HepG2 (cell line): Measurements from ENCODE around the gene TBCCD1. TPM values are rescaled to one million over a fixed set of nuclear protein-coding genes. Genes with fewer than 3 reads are reported as not detected.

Experiments
- ARID2 ChIP-seq: sonication (generic); formaldehyde crosslinking; IDR thresholded peaks from 2 replicates; pipeline ENCODE4 v1.8.1; 2022; ENCODE audit warnings: mild to moderate bottlenecking, missing genetic modification reagents, borderline replicate concordance
- CSRNP1 ChIP-seq: sonication (generic); formaldehyde crosslinking; IDR thresholded peaks from 2 replicates; pipeline ENCODE4 v1.8.1; 2023; ENCODE audit warnings: mild to moderate bottlenecking, missing genetic modification reagents
- MAFF ChIP-seq: IDR thresholded peaks from 2 replicates; pipeline ENCODE4 v1.6.1; 2011; ENCODE audit warnings: low read depth, low read length, improper control_type of control experiment
- PBX3 ChIP-seq: sonication (generic); formaldehyde crosslinking; IDR thresholded peaks from 2 replicates; pipeline ENCODE4 v1.8.1; 2023; ENCODE audit warnings: missing genetic modification reagents, inconsistent platforms, borderline replicate concordance
- PITX1 ChIP-seq: sonication (generic); formaldehyde crosslinking; IDR thresholded peaks from 2 replicates; pipeline ENCODE4 v1.5.1; 2020; ENCODE audit warnings: mild to moderate bottlenecking, missing genetic modification reagents
- TAF15 ChIP-seq: fragments of 200-400 bp; formaldehyde crosslinking; IDR thresholded peaks from one replicate; pipeline ENCODE4 v1.6.1; 2018; ENCODE audit warnings: mild to moderate bottlenecking, low read depth, low read length; ENCODE audit not compliant: poor library complexity, severe bottlenecking
- ZBTB10 ChIP-seq: sonication (generic); formaldehyde crosslinking; IDR thresholded peaks from 2 replicates; pipeline ENCODE4 v1.4.0; 2020; ENCODE audit warnings: missing genetic modification reagents, borderline replicate concordance
- ZIK1 ChIP-seq: sonication (generic); formaldehyde crosslinking; IDR thresholded peaks from 2 replicates; pipeline ENCODE4 v1.5.0; 2020; ENCODE audit warnings: mild to moderate bottlenecking, low read depth, missing genetic modification reagents, borderline replicate concordance
- polyA plus RNA-seq, 8 experiments: library from polyadenylated mRNA; depleted of rRNA in 3 of 8; stranded (reverse) in 7 of 8; unstranded in 1 of 8; fragments of >200 nt; fragmentation: Illumina TruSeq in 4 of 8; extraction: Trizol in 4 of 8; gene quantifications; 2 replicates each; pipeline versions ENCODE4 v1.2.1 to v1.2.3, GENCODE V29; 2011 to 2016; ENCODE audit warnings: low read depth in 4 of 8, missing spikeins in 1 of 8, mixed read lengths in 1 of 8; ENCODE audit not compliant: insufficient read depth in 1 of 8
- total RNA-seq, 5 experiments: library from RNA; depleted of rRNA; stranded (reverse); fragments of >200 nt; fragmentation: Illumina TruSeq; extraction: Trizol; gene quantifications; 2 replicates each; pipeline ENCODE4 v1.2.3, GENCODE V29; 2016; ENCODE audit warnings: low read depth in 1 of 5
- TF ChIP-seq, protein P1 (sequence below): sonication (generic); formaldehyde crosslinking; IDR thresholded peaks from 2 replicates; pipeline ENCODE4 v1.4.0; 2020; ENCODE audit warnings: missing genetic modification reagents, borderline replicate concordance
- TF ChIP-seq, protein P2 (sequence below): sonication (generic); formaldehyde crosslinking; IDR thresholded peaks from 2 replicates; pipeline ENCODE4 v1.9.0; 2022; ENCODE audit warnings: low read depth, missing genetic modification reagents
- TF ChIP-seq, protein P3 (sequence below): sonication (generic); formaldehyde crosslinking; conservative IDR thresholded peaks from 2 replicates; pipeline ENCODE4 v1.4.0; 2020; ENCODE audit warnings: missing genetic modification reagents
- TF ChIP-seq, protein P4 (sequence below): sonication (generic); formaldehyde crosslinking; IDR thresholded peaks from 2 replicates; pipeline ENCODE4 v1.9.0; 2021; ENCODE audit warnings: missing genetic modification reagents, borderline replicate concordance

The TBCCD1 gene
- total and polyA plus RNA-seq, 2 of the 13 experiments (the other 11 are each of a cell fraction or from before 2014, with no cell fraction given), result 13.6 to 16.2 TPM

- TF ChIP-seq, protein P1, sequence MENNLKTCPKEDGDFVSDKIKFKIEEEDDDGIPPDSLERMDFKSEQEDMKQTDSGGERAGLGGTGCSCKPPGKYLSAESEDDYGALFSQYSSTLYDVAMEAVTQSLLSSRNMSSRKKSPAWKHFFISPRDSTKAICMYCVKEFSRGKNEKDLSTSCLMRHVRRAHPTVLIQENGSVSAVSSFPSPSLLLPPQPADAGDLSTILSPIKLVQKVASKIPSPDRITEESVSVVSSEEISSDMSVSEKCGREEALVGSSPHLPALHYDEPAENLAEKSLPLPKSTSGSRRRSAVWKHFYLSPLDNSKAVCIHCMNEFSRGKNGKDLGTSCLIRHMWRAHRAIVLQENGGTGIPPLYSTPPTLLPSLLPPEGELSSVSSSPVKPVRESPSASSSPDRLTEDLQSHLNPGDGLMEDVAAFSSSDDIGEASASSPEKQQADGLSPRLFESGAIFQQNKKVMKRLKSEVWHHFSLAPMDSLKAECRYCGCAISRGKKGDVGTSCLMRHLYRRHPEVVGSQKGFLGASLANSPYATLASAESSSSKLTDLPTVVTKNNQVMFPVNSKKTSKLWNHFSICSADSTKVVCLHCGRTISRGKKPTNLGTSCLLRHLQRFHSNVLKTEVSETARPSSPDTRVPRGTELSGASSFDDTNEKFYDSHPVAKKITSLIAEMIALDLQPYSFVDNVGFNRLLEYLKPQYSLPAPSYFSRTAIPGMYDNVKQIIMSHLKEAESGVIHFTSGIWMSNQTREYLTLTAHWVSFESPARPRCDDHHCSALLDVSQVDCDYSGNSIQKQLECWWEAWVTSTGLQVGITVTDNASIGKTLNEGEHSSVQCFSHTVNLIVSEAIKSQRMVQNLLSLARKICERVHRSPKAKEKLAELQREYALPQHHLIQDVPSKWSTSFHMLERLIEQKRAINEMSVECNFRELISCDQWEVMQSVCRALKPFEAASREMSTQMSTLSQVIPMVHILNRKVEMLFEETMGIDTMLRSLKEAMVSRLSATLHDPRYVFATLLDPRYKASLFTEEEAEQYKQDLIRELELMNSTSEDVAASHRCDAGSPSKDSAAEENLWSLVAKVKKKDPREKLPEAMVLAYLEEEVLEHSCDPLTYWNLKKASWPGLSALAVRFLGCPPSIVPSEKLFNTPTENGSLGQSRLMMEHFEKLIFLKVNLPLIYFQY (CRISPR knock-in tag), result no peak
- TF ChIP-seq PBX3 (CRISPR knock-in tag) (0 out of 2 replicates have a peak, but pooled peaks have one; percentile 63), MAFF (no peak), ARID2 (CRISPR knock-in tag) (no peak), ZBTB10 (no peak), CSRNP1 (no peak), ZIK1 (CRISPR knock-in tag) (no peak), TAF15 (no peak), PITX1 (CRISPR knock-in tag) (no peak)
- TF ChIP-seq, protein P2, sequence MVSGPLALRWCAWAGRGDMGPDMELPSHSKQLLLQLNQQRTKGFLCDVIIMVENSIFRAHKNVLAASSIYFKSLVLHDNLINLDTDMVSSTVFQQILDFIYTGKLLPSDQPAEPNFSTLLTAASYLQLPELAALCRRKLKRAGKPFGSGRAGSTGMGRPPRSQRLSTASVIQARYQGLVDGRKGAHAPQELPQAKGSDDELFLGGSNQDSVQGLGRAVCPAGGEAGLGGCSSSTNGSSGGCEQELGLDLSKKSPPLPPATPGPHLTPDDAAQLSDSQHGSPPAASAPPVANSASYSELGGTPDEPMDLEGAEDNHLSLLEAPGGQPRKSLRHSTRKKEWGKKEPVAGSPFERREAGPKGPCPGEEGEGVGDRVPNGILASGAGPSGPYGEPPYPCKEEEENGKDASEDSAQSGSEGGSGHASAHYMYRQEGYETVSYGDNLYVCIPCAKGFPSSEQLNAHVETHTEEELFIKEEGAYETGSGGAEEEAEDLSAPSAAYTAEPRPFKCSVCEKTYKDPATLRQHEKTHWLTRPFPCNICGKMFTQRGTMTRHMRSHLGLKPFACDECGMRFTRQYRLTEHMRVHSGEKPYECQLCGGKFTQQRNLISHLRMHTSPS (CRISPR knock-in tag), result no peak
- TF ChIP-seq, protein P3, sequence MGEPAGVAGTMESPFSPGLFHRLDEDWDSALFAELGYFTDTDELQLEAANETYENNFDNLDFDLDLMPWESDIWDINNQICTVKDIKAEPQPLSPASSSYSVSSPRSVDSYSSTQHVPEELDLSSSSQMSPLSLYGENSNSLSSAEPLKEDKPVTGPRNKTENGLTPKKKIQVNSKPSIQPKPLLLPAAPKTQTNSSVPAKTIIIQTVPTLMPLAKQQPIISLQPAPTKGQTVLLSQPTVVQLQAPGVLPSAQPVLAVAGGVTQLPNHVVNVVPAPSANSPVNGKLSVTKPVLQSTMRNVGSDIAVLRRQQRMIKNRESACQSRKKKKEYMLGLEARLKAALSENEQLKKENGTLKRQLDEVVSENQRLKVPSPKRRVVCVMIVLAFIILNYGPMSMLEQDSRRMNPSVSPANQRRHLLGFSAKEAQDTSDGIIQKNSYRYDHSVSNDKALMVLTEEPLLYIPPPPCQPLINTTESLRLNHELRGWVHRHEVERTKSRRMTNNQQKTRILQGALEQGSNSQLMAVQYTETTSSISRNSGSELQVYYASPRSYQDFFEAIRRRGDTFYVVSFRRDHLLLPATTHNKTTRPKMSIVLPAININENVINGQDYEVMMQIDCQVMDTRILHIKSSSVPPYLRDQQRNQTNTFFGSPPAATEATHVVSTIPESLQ (CRISPR knock-in tag), result no peak
- TF ChIP-seq, protein P4, sequence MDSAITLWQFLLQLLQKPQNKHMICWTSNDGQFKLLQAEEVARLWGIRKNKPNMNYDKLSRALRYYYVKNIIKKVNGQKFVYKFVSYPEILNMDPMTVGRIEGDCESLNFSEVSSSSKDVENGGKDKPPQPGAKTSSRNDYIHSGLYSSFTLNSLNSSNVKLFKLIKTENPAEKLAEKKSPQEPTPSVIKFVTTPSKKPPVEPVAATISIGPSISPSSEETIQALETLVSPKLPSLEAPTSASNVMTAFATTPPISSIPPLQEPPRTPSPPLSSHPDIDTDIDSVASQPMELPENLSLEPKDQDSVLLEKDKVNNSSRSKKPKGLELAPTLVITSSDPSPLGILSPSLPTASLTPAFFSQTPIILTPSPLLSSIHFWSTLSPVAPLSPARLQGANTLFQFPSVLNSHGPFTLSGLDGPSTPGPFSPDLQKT (CRISPR knock-in tag), result no peak
Measured at GRCh38 chr3:186613637-186614265, 46.6 kb upstream of the TBCCD1 start (continued).
